ENCODE measurements around the gene MSLN.

Gene MSLN

DNA sequence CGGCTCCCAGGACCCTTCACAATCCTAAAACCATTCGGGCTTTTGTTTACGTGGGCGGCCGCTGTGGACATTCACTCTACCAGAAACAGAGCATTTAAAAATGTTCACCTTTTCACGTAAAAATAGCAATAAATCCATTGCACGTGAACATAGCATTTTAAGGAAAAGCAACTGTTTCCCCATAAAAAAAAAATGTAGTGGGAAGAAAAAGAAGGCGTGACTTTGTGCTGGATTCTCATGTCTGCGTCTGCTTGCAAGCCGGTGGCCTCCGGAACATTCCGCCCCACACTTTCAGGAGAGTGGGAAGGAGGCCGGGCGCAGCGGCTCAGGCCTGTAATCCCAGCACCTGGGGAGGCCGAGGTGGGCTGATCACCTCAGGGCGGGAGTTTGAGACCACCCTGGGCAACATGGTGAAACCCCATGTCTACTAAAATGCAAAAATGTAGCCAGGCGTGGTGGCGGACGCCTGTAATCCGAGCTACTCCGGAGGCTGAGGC, 53.4 kb downstream of the MSLN start:
- DNase-seq = no peak

DNA sequence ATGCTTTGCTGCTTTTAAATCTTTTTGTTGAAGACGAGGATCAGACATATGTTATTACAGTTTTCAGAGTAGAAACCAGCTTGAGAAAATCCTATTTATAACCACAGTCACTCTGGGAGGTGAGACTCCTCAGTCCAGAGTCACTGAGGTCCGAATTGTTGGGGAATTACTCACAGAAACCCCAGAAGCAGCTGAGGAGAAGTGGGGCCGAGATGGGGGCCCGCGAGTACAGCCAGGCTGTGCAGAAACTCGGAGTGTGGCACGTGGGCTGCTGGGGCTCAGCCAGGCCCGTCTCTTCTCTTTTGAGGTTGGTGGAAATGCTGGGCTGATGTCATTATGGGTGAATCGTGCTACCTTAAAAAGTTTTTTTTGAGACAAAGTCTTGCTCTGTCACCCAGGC, 54.4 kb downstream of the MSLN start:
- no peak for DNase-seq

DNA sequence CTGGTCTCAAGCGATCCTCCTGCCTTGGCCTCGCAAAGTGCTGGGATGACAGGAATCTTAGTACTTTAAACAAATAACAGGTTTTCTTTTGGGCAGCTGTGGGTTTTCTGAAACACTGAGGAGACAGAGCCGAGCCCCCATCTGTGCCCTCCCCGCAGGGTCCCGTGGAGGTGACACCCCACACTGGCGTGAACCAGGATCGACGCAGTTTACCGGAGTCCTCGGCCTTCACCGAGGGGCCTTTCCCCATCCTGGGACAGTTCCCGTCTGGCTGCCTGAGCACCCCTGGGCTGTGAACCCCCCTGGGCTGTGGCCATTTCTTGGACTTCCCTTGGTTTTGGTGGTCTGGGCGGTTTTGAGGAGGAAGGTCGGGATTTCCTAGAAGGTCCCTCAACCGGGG, 55.3 kb downstream of the MSLN start:
- no peak for DNase-seq

DNA sequence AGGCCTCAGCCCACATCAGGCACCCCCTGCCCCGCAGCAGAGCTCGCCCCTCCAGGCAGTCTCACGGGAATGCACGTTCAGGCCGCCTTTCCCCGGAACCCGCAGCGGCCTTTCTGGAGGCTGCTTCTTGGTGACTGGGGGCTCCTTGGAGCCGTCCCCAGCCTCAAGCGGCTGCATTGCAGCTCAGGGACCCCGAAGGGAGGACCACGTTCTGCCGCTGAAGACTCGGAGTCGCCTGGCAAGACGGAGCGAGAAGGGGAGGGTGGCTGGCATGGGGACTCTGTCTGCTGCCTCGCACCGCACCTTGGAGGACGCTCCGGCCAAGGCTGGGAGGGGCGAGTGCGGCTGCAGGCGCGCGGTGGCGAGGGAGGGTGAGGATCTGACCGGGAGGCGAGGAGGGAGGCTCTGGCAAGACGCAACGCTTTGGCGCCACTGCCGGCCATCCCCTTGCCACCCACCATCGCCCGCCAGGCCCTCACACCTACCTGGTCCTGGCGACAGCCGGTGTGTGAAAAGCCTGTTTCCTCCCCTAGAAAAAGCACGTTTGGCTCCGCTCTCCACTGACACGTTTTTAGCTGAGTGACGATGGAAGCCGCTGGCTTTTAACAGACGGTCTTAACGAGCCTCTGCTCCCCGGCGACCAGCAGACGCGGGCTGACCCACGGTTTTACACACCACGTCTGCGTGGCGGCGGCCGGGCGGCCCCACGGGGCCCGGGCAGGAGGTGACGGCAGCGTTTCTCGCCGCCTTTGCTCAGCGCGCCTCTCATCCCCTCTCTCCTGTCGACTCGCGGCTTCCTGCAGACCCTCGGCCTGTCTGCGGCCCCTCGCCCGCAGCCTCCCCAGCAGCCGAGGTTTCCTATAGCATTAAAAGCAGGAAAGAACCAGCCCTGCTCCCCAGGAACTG, 56.7 kb downstream of the MSLN start:
- no peak for DNase-seq

- no peak for DNase-seq
Observed at GRCh38 chr16:818132-818531, 57.6 kb downstream of the MSLN start.

All from NCI-H1048 (cell line).